GM12878 (cell line): ENCODE data around the gene C17orf50. TPM values are rescaled to one million over a fixed set of nuclear protein-coding genes. Genes with fewer than 3 reads are reported as not detected.

Experiments
- ATAC-seq: fragments of 200-7000 bp; cut with Tn5 transposase; 3 replicates; pipeline ENCODE4 v1.9.1; 2020; ENCODE audit warnings: mild to moderate bottlenecking, moderate library complexity
- BruUV-seq: library from RNA; stranded (reverse); fragments of 400-500 nt; replicated peaks from 2 replicates; lab custom pipeline; 2021; lab: Mats Ljungman, UMichigan
- CTCF ChIA-PET: fragments of 300-600 bp; sonication (Branson Sonifier 250); formaldehyde crosslinking; extraction: SDS; loops from one replicate; lab custom pipeline; 2021; ENCODE audit warnings: inconsistent platforms; lab: Yijun Ruan, JAX
- POLR2A ChIA-PET: fragments of 350-600 bp; formaldehyde crosslinking; extraction: SDS; loops from one replicate; lab custom pipeline; 2021; ENCODE audit warnings: inconsistent platforms; lab: Charles Lee
- RAD21 ChIA-PET: fragments of 300-600 bp; sonication (Branson Sonifier 250); formaldehyde crosslinking; loops from one replicate; lab custom pipeline; 2023; ENCODE audit warnings: antibody characterized with exemption; ENCODE audit not compliant: unreplicated experiment; lab: Charles Lee
- SMC1A ChIA-PET: fragments of 300-600 bp; sonication (Branson Sonifier 250); formaldehyde crosslinking; loops from one replicate; lab custom pipeline; 2023; ENCODE audit not compliant: unreplicated experiment, uncharacterized antibody; lab: Charles Lee
- DNase-seq: peaks from one replicate; pipeline ENCODE4 v3.0.0-alpha.2; 2011; ENCODE audit warnings: low read depth, low spot score
- FAIRE-seq: peaks from 3 replicates; lab custom pipeline; 2011; peaks lifted over from hg19 to GRCh38; lab: Jason Lieb, UNC
- H2AFZ ChIP-seq: 2 replicates; pipeline ENCODE4 v1.6.0; 2011; ENCODE audit warnings: low read depth, low read length, control low read depth; ENCODE audit not compliant: control insufficient read depth
- H3K27ac ChIP-seq: 2 replicates; pipeline ENCODE4 v1.5.1; 2011; ENCODE audit warnings: control low read depth; ENCODE audit not compliant: control insufficient read depth, insufficient read depth
- H3K27me3 ChIP-seq, 2 experiments: replicated peaks in 1 of 2; 2 replicates each; pipeline versions ENCODE4 v1.6.0 to v1.6.1; 2011; ENCODE audit warnings: low read length in 1 of 2; ENCODE audit not compliant: control insufficient read depth in 2 of 2, insufficient read depth in 2 of 2
- H3K36me3 ChIP-seq, 2 experiments: 2 replicates each; pipeline ENCODE4 v1.5.1; 2011; ENCODE audit warnings: low read length in 1 of 2; ENCODE audit not compliant: control insufficient read depth in 2 of 2, insufficient read depth in 2 of 2
- H3K4me1 ChIP-seq: 2 replicates; pipeline ENCODE4 v1.6.1; 2011; ENCODE audit warnings: mild to moderate bottlenecking, low read length, moderate library complexity, mixed read lengths; ENCODE audit not compliant: control insufficient read depth, insufficient read depth
- H3K4me2 ChIP-seq: 2 replicates; pipeline ENCODE4 v1.6.0; 2011; ENCODE audit warnings: control low read depth; ENCODE audit not compliant: control insufficient read depth, insufficient read depth
- H3K4me3 ChIP-seq: fragments of 200-600 bp; sonication (generic); 2 replicates; pipeline ENCODE4 v1.5.1; 2016
- H3K79me2 ChIP-seq: 2 replicates; pipeline ENCODE4 v1.6.0; 2011; ENCODE audit warnings: low read length; ENCODE audit not compliant: control insufficient read depth, insufficient read depth
- H3K9ac ChIP-seq: 2 replicates; pipeline ENCODE4 v1.8.0; 2011; ENCODE audit warnings: low read length, control low read depth, mixed read lengths; ENCODE audit not compliant: control insufficient read depth, insufficient read depth
- H3K9me3 ChIP-seq: replicated peaks from 3 replicates; pipeline ENCODE4 v1.5.1; 2011; ENCODE audit warnings: mild to moderate bottlenecking, low read length; ENCODE audit not compliant: control insufficient read depth, insufficient read depth
- H4K20me1 ChIP-seq: 2 replicates; pipeline ENCODE4 v1.6.0; 2011; ENCODE audit not compliant: control insufficient read depth, insufficient read depth
- BHLHE40 ChIP-seq, 2 experiments: fragments of 450-650 bp in 1 of 2; IDR thresholded peaks; 2 replicates each; pipeline ENCODE4 v1.6.1; 2011 to 2017; ENCODE audit warnings: low read depth in 2 of 2, borderline replicate concordance in 1 of 2, improper control_type of control experiment in 1 of 2, low read length in 1 of 2, mild to moderate bottlenecking in 1 of 2
- FOXM1 ChIP-seq: IDR thresholded peaks from 2 replicates; pipeline ENCODE4 v1.6.1; 2012; ENCODE audit warnings: low read depth, mild to moderate bottlenecking, inconsistent platforms, low read length, moderate library complexity
- HCFC1 ChIP-seq: fragments of 150-350 bp; IDR thresholded peaks from 2 replicates; pipeline ENCODE4 v1.6.1; 2014; ENCODE audit warnings: low read length
- JUNB ChIP-seq: IDR thresholded peaks from 2 replicates; pipeline ENCODE4 v1.6.1; 2016; ENCODE audit warnings: antibody characterized with exemption, mild to moderate bottlenecking
- KDM1A ChIP-seq: fragments of 200-600 bp; sonication (generic); IDR thresholded peaks from 2 replicates; pipeline ENCODE4 v1.6.1; 2016; ENCODE audit warnings: borderline replicate concordance
- MEF2B ChIP-seq: fragments of 450-650 bp; IDR thresholded peaks from 2 replicates; pipeline ENCODE4 v1.6.1; 2018; ENCODE audit warnings: mild to moderate bottlenecking, moderate library complexity; ENCODE audit not compliant: partially characterized antibody, poor library complexity, severe bottlenecking
- RAD21 ChIP-seq: IDR thresholded peaks from 2 replicates; pipeline ENCODE4 v1.6.1; 2011; ENCODE audit warnings: mild to moderate bottlenecking, low read depth, low read length, moderate library complexity; ENCODE audit not compliant: insufficient read depth
- RCOR1 ChIP-seq: conservative IDR thresholded peaks from 2 replicates; pipeline ENCODE4 v1.6.1; 2012; ENCODE audit warnings: low read depth, low read length, improper control_type of control experiment
- SRF ChIP-seq, 2 experiments: IDR thresholded peaks; 2 replicates each; pipeline ENCODE4 v1.6.1; 2011; ENCODE audit warnings: low read depth in 2 of 2, low read length in 2 of 2, mild to moderate bottlenecking in 1 of 2, moderate library complexity in 1 of 2
- SUZ12 ChIP-seq: fragments of 200-600 bp; sonication (generic); IDR thresholded peaks from one replicate; pipeline ENCODE4 v1.6.1; 2018; ENCODE audit warnings: antibody characterized with exemption, mild to moderate bottlenecking; ENCODE audit not compliant: unreplicated experiment
- ZNF207 ChIP-seq: fragments of 450-650 bp; IDR thresholded peaks from 2 replicates; pipeline ENCODE4 v1.6.1; 2014; ENCODE audit warnings: antibody characterized with exemption, mild to moderate bottlenecking, borderline replicate concordance
- WGBS: methylation state at CpG from one replicate; pipeline ENCODE4 v1.1.6; 2016; ENCODE audit warnings: low lambda C conversion rate; ENCODE audit not compliant: insufficient replicate concordance, insufficient coverage; ENCODE audit errors: missing lambda C conversion rate; 5-methylcytosine and 5-hydroxymethylcytosine counted together
- in situ Hi-C: fragments of 300-500 bp; cut with MboI; formaldehyde crosslinking; loops from 9 replicates; pipeline ENCODE4 v1.14.3; 2018; ENCODE audit warnings: mixed read lengths
- intact Hi-C: fragments of 100-400 bp; cut with micrococcal nuclease; formaldehyde crosslinking; loops from one replicate; pipeline ENCODE4 v1.14.2; 2022; ENCODE audit not compliant: unreplicated experiment
- polyA plus RNA-seq, 11 experiments: library from polyadenylated mRNA; depleted of rRNA in 4 of 11; unstranded in 6 of 11; stranded (reverse) in 5 of 11; fragments of >200 nt; fragmentation: Nextera tagmentation in 4 of 11; fragmentation: Illumina TruSeq in 1 of 11; extraction: Ambion mirVana in 4 of 11; extraction: Trizol in 1 of 11; gene quantifications; 1 replicate in 1 of 11; 2 replicates in 10 of 11; pipeline versions ENCODE4 v1.2.1 to v1.2.3, GENCODE V29; 2011 to 2016; ENCODE audit warnings: inconsistent platforms in 2 of 11, missing spikeins in 2 of 11, low read depth in 1 of 11
- total RNA-seq, 4 experiments: library from RNA; depleted of rRNA in 3 of 4; stranded (reverse); fragments of >200 nt in 3 of 4; fragmentation: Illumina TruSeq in 1 of 4; extraction: Trizol in 1 of 4; gene quantifications; 2 replicates each; pipeline versions ENCODE4 v1.2.1 to v1.2.3, GENCODE V29; 2013 to 2021
- TF ChIP-seq, protein P1 (sequence below): fragments of 450-650 bp; conservative IDR thresholded peaks from 2 replicates; pipeline ENCODE4 v1.6.1; 2017; ENCODE audit warnings: mild to moderate bottlenecking, moderate library complexity
- TF ChIP-seq, protein P2 (sequence below): IDR thresholded peaks from 2 replicates; pipeline ENCODE4 v1.6.1; 2012; ENCODE audit warnings: low read depth, low read length, improper control_type of control experiment

Gene C17orf50
- total and polyA plus RNA-seq, 10 of the 15 experiments (the other 5 are each of a cell fraction or from before 2014, with no cell fraction given): 0.16 TPM; not detected in 9

- peaks cover 3 to 37% of the 10 kb centered on the region in 2 experiments for H3K36me3 ChIP-seq
- ATAC-seq (no peak), FAIRE-seq (no peak), DNase-seq (no peak)
- CTCF ChIA-PET: interaction anchor here (0.7 kb wide), 1 partner anchor 102 kb away, joined by 3 read pairs; no protein-coding TSS in a partner anchor
- H4K20me1 ChIP-seq: no peaks in the 10 kb centered on the region
- H3K79me2 ChIP-seq: no peaks in the 10 kb centered on the region
- RAD21 ChIA-PET: no interaction called here
- H3K9ac ChIP-seq: no peak overlapping the region
- no peak for TF ChIP-seq SUZ12
- TF ChIP-seq ZNF207: no peak
- no peak for TF ChIP-seq BHLHE40 (IDR thresholded peaks at IDR 0.05; ENCODE audit: borderline replicate concordance in 1 of 2, low read depth in 2 of 2, low read length in 1 of 2)
- TF ChIP-seq FOXM1: no peak
- TF ChIP-seq MEF2B: no peak
- TF ChIP-seq RAD21: no peak
- TF ChIP-seq, protein P1, sequence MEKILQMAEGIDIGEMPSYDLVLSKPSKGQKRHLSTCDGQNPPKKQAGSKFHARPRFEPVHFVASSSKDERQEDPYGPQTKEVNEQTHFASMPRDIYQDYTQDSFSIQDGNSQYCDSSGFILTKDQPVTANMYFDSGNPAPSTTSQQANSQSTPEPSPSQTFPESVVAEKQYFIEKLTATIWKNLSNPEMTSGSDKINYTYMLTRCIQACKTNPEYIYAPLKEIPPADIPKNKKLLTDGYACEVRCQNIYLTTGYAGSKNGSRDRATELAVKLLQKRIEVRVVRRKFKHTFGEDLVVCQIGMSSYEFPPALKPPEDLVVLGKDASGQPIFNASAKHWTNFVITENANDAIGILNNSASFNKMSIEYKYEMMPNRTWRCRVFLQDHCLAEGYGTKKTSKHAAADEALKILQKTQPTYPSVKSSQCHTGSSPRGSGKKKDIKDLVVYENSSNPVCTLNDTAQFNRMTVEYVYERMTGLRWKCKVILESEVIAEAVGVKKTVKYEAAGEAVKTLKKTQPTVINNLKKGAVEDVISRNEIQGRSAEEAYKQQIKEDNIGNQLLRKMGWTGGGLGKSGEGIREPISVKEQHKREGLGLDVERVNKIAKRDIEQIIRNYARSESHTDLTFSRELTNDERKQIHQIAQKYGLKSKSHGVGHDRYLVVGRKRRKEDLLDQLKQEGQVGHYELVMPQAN: no peak
- TF ChIP-seq HCFC1: no peak
- TF ChIP-seq JUNB: no peak
- no peak for TF ChIP-seq RCOR1
- no peak for TF ChIP-seq SRF (IDR thresholded peaks at IDR 0.05; ENCODE audit: low read depth in 2 of 2, low read length in 2 of 2)
- TF ChIP-seq, protein P2, sequence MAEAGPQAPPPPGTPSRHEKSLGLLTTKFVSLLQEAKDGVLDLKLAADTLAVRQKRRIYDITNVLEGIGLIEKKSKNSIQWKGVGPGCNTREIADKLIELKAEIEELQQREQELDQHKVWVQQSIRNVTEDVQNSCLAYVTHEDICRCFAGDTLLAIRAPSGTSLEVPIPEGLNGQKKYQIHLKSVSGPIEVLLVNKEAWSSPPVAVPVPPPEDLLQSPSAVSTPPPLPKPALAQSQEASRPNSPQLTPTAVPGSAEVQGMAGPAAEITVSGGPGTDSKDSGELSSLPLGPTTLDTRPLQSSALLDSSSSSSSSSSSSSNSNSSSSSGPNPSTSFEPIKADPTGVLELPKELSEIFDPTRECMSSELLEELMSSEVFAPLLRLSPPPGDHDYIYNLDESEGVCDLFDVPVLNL: no peak
- no peak for TF ChIP-seq KDM1A
- BruUV-seq: no TSS peak
- no peak overlapping the region for H2AFZ ChIP-seq
- SMC1A ChIA-PET: interaction anchor here (1.0 kb wide), 1 partner anchor 101 kb away, joined by 3 read pairs; no protein-coding TSS in a partner anchor
- H3K4me3 ChIP-seq: no peak overlapping the region
- in situ Hi-C loops (no loop called here), intact Hi-C loops (no loop called here)
- H3K4me2 ChIP-seq: no peak overlapping the region
- no peaks in the 10 kb centered on the region for H3K9me3 ChIP-seq
- no peaks in the 10 kb centered on the region for H3K27me3 ChIP-seq
- no peak overlapping the region for H3K27ac ChIP-seq
- WGBS: 93% methylated on average over 2 of the region's 2 CpGs
- H3K4me1 ChIP-seq: no peaks in the 10 kb centered on the region
- POLR2A ChIA-PET: no interaction called here
Measured at GRCh38 chr17:35714988-35715387, 45.7 kb upstream of the C17orf50 start.
